D341Med (cell line): ENCODE data around the gene TRIM31.
"Not testable (repeated sequence)": the region's sequence is repeated elsewhere in the genome, so short reads cannot be mapped to it uniquely, and the experiment has no call there.

Source experiments
- DNase-seq: peaks from one replicate; pipeline ENCODE4 v3.0.0; 2012; ENCODE audit warnings: low spot score

The TRIM31 gene

DNA sequence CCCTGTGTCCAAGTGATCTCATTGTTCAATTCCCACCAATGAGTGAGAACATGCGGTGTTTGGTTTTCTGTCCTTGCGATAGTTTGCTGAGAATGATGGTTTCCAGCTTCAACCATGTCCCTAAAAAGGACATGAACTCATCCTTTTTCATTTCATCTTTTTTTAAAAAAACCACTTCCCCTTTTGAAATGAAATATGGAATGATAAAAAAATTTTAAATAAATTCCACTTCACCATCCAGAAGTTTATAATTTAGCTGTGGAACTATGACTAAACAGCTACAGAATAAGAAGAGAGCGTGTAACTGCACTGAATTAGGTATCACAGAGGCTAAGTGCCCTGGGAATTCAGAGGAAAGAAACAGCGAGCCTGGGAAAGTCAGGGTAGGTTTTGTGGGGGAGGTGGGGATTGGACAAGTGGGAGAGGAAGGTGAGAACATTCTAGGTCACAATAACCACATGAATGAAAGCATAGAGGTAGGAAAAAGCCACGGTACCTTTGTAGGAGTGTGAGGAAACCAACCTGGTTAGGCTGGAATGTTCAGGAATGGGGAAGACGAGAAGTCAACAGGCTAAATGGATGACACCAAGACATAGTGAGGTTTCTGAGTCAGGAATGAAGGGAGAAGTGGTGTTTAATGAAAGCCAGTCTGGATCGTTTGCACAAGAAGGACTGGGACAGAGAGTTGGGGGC lies 37.1 kb upstream of the TRIM31 start:
- no peak for DNase-seq

GRCh38 chr6:30149234-30149633 lies 36.3 kb upstream of the TRIM31 start:
- no peak for DNase-seq

GRCh38 chr6:30147096-30147495 lies 34.2 kb upstream of the TRIM31 start:
- DNase-seq, result no peak

DNA sequence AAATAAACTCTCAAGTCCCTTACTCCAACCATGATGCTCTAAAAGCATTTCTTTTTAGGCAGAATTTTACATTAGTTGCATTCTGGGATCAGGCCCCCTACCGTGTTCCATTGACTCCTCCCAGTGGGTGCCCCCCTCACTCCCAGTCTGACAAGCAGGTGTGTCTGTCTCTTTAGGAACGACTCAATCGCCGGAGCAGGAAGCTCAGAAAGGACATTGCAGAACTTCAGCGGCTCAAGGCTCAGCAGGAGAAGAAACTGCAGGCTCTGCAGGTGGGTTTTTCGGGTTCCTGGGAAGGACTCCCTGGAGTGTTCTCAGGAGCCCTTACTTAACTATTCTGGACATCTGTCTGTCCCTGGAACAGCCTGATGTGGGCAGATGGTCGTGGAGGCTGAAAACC lies 32.9 kb upstream of the TRIM31 start:
- DNase-seq, result no peak

DNA sequence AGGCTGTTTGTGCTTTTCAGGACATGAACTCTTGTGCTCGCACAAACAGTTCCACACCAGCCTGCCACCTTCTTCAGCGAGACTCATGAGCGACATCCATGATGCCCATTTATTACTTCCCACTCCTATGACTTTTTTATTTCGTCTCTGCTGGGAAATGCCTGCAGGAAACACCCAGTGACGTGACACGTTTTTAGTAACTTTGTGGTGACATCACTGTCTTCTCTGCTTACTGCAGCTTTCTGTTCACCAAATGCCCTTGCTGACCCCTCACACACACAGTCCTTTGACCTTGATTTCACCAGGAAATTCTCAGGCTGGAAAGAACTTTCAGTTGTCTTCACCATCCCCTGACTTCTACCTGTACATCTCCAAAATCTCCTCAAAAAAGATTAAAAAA lies 31.9 kb upstream of the TRIM31 start:
- DNase-seq, result no peak

GRCh38 chr6:30143780-30144179 lies 30.9 kb upstream of the TRIM31 start:
- no peak for DNase-seq

GRCh38 chr6:30142665-30143064 lies 29.8 kb upstream of the TRIM31 start:
- no peak for DNase-seq

DNA sequence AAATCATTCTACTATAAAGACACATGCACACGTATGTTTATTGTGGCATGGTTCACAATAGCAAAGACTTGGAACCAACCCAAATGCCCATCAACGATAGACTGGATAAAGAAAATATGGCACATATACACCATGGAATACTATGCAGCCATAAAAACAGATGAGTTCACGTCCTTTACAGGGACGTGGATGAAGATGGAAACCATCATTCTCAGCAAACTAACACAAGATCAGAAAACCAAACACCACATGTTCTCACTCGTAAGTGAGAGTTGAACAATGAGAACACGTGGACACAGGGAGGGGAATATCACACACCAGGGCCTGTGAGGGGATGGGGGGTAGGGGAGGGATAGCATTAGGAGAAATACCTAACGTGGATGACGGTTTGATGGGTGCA lies 27.4 kb upstream of the TRIM31 start:
- DNase-seq, result not testable (repeated sequence)

- DNase-seq, result no peak
Measured at GRCh38 chr6:30136570-30137286, 23.8 kb upstream of the TRIM31 start.

DNA sequence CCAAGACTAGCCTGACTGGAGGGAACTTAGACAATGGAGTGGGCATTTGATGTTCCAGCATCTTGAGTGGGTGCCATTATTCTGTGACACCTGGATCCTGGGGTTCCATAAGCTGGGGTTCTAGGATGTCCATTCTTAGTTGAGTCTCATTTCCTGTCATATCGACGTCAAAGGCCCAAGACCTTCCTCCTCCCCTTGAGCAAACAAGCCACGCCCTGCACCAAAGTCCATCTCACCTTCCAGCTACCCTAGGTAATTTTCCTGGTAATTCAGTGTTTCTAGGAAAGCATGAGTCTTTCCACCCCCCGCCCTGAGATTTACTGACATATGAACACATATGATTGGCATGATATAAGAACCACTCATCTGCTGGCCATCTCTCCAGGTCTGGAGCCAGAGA lies 22.9 kb upstream of the TRIM31 start, which contains the start of gene TRIM40:
TSS of gene TRIM40 (plus strand) at position 384 of the 400 bp plus-strand sequence. CDS start 897 bp downstream, outside the sequence.
- DNase-seq, result no peak

DNA sequence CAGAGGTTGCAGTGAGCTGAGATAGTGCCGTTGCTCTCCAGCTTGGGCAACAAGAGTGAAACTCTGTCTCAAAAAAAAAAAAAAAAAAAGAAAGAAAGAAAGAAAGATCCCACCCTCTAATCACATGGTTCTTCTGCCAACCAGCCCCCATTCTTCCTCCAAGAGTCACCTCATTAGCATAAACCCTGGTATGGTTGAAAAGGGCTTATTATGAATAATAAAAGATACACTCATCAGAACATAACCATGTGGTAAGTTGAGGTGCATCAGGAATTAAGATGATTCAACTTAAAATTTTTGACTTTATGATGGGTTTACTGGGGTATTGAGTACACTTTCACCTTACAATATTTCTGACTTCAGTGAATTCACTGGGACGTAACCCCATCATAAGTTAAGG lies 22.3 kb upstream of the TRIM31 start:
- no peak for DNase-seq

GRCh38 chr6:30131947-30132497 lies 19.1 kb upstream of the TRIM31 start:
- no peak for DNase-seq

DNA sequence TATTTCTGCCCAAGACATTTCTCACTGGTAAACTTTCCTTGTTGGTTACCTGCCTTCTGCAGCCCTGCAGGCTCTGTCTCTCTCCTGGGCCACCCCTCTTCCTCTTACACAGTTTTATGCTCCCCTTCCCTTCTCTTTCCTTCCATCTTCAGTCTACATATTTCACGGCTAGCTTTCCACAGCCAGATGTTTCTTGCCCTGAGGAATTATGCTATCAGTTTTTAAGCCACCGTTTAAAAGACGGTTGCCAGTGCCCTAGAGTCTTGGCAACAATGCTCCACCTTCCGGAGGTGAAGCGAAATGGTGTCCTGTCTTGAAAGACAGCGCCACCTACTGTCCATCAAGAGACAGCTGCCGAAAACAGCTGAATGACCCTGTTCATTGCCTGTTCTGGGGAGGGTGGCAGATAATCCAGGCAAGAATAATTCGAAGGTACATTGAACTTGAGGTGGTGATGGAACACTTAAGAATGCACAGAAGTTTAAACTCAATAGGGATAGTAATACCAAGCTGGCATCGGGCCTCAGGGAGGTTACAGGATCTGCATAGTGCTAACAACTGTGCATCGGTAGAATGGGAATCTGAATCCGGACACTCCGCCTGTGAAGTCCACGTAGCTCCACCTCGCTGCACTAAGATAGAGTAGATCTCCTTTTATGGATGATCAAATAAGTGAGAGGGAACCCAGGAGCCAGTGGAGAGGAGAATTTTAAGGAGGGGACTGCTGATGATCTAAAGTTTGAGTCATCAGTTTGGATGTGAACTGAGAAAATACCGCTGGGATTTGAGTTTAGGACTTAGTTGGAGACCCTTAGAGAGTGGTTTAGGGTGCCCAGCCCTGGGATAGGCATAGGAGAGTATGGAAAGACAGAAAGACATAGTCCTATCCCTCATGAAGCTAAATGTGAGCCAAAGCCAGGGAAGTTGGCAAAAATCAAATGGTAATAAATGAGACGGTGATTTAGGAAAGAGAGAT lies 18.3 kb upstream of the TRIM31 start:
- DNase-seq, result peak; percentile 84

GRCh38 chr6:30130179-30130679 lies 17.3 kb upstream of the TRIM31 start:
- no peak for DNase-seq

GRCh38 chr6:30129265-30130178 lies 16.6 kb upstream of the TRIM31 start:
- no peak for DNase-seq

DNA sequence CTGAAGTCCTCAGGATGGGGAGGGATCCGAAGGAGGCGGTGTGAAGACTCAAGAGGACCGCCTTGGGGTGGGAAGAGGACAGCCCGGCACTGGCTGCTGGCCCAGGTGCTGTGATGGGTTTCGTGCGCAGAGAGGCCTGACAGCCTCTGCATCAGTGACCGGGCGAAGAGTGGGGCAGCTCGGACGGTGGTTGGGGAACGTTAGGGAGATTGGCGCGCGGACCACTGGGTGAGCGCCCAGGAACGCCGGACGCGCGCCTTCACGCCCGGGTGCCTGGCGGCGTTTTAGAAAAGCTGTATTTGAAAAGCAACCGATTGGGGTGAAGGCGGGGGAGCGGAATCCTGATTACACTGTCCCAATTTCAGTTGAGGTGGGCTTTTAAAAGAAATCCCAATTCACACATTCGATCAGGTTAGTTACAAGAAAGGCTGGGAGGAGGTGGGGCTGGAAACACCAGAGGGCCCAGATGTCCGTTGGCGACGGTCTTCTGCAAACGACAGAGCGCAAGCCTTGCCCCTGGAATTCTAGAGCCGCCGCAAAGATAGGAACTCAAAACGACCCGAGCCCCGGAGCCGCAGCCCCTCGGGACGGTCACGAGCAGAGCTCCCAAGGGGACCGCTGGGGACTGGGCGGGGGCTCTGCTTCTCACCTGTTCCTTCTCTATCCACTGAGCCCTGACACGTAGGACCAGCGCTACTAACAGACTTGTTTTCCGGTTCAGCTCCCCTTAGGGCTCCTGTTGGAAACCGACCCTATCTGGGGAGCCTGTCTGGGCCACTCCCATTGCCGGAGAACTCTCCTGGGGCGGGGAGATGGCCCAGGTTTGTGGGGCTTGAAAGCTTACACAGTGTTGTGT lies 14.6 kb upstream of the TRIM31 start:
- DNase-seq, result no peak

- DNase-seq, result no peak
Measured at GRCh38 chr6:30122515-30122914, 9.6 kb upstream of the TRIM31 start.

GRCh38 chr6:30121446-30122366 lies 8.8 kb upstream of the TRIM31 start:
- DNase-seq, result no peak

GRCh38 chr6:30118691-30119090 lies 5.8 kb upstream of the TRIM31 start:
- DNase-seq, result not testable (repeated sequence)
